DND-41 (cell line): ENCODE results near the gene DNAH8.

Experiments
- ATAC-seq: fragments of 200-7000 bp; cut with Tn5 transposase; 3 replicates; pipeline ENCODE4 v1.9.1; 2021; ENCODE audit warnings: low read depth; ENCODE audit not compliant: insufficient read depth
- DNase-seq: peaks from one replicate; pipeline ENCODE4 v3.0.0-alpha.2; 2020
- H2AFZ ChIP-seq: 2 replicates; pipeline ENCODE4 v1.6.0; 2012; ENCODE audit warnings: low read depth, low read length
- H3K27ac ChIP-seq: 2 replicates; pipeline ENCODE4 v1.5.1; 2012; ENCODE audit warnings: low read length, inconsistent platforms
- H3K27me3 ChIP-seq: fragments of 200-600 bp; sonication (generic); 2 replicates; pipeline ENCODE4 v1.6.0; 2012; ENCODE audit warnings: low read length, mild to moderate bottlenecking, inconsistent platforms; ENCODE audit not compliant: insufficient read depth, poor library complexity
- H3K36me3 ChIP-seq: 2 replicates; pipeline ENCODE4 v1.5.1; 2012; ENCODE audit warnings: low read length, inconsistent platforms; ENCODE audit not compliant: insufficient read depth
- H3K4me1 ChIP-seq: 2 replicates; pipeline ENCODE4 v1.5.1; 2012; ENCODE audit warnings: mild to moderate bottlenecking, low read length; ENCODE audit not compliant: insufficient read depth
- H3K4me2 ChIP-seq: 2 replicates; pipeline ENCODE4 v1.6.0; 2012; ENCODE audit warnings: mild to moderate bottlenecking, moderate library complexity, low read length, inconsistent platforms; ENCODE audit not compliant: insufficient read depth
- H3K4me3 ChIP-seq, 2 experiments: fragments of 200-600 bp in 1 of 2; shearing (Covaris generic) in 1 of 2; 2 replicates each; pipeline ENCODE4 v1.5.1; 2012 to 2016; ENCODE audit warnings: inconsistent platforms in 2 of 2, low read length in 2 of 2, mild to moderate bottlenecking in 2 of 2, low read depth in 1 of 2, moderate library complexity in 1 of 2
- H3K79me2 ChIP-seq: 2 replicates; pipeline ENCODE4 v1.6.0; 2012; ENCODE audit warnings: low read length, inconsistent platforms; ENCODE audit not compliant: insufficient read depth
- H3K9ac ChIP-seq: 2 replicates; pipeline ENCODE4 v1.6.0; 2012; ENCODE audit warnings: low read depth, mild to moderate bottlenecking, inconsistent platforms, low read length, moderate library complexity
- H3K9me3 ChIP-seq: 2 replicates; pipeline ENCODE4 v1.5.1; 2012; ENCODE audit warnings: low read length, moderate library complexity, mild to moderate bottlenecking, inconsistent platforms; ENCODE audit not compliant: insufficient read depth, severe bottlenecking
- H4K20me1 ChIP-seq: 2 replicates; pipeline ENCODE4 v1.6.0; 2012; ENCODE audit warnings: low read length; ENCODE audit not compliant: insufficient read depth
- EZH2 ChIP-seq: IDR thresholded peaks from 3 replicates; pipeline ENCODE4 v1.6.1; 2012; ENCODE audit warnings: borderline replicate concordance, low read depth, mild to moderate bottlenecking, moderate library complexity, low read length, inconsistent platforms; ENCODE audit not compliant: severe bottlenecking
- TF ChIP-seq, protein P1 (sequence below): IDR thresholded peaks from 2 replicates; pipeline ENCODE4 v1.5.1; 2012; ENCODE audit warnings: borderline replicate concordance, low read length, moderate library complexity, mild to moderate bottlenecking; ENCODE audit not compliant: poor library complexity, severe bottlenecking; ENCODE audit errors: extremely low read depth

Gene DNAH8

GRCh38 chr6:38818691-38819090, 103.6 kb downstream of the DNAH8 start:
- no peak for TF ChIP-seq EZH2
- TF ChIP-seq, protein P1, sequence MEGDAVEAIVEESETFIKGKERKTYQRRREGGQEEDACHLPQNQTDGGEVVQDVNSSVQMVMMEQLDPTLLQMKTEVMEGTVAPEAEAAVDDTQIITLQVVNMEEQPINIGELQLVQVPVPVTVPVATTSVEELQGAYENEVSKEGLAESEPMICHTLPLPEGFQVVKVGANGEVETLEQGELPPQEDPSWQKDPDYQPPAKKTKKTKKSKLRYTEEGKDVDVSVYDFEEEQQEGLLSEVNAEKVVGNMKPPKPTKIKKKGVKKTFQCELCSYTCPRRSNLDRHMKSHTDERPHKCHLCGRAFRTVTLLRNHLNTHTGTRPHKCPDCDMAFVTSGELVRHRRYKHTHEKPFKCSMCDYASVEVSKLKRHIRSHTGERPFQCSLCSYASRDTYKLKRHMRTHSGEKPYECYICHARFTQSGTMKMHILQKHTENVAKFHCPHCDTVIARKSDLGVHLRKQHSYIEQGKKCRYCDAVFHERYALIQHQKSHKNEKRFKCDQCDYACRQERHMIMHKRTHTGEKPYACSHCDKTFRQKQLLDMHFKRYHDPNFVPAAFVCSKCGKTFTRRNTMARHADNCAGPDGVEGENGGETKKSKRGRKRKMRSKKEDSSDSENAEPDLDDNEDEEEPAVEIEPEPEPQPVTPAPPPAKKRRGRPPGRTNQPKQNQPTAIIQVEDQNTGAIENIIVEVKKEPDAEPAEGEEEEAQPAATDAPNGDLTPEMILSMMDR, result no peak
- Histone ChIP-seq H2AFZ (no peak overlapping the region), H3K27ac (no peak overlapping the region), H3K4me2 (no peak overlapping the region), H3K4me3 (no peak overlapping the region), H3K9me3 (no peaks in the 10 kb centered on the region), H3K9ac (no peak overlapping the region), H4K20me1 (no peaks in the 10 kb centered on the region), H3K4me1 (no peaks in the 10 kb centered on the region), H3K36me3 (no peaks in the 10 kb centered on the region), H3K79me2 (no peaks in the 10 kb centered on the region), H3K27me3 (peaks cover 17% of the 10 kb centered on the region)
- no peak for DNase-seq
- ATAC-seq, result no peak

- no peak overlapping the region for H3K4me3 ChIP-seq
- DNase-seq (no peak), ATAC-seq (no peak)
- H4K20me1 ChIP-seq, result no peaks in the 10 kb centered on the region
- no peaks in the 10 kb centered on the region for H3K79me2 ChIP-seq
- H3K4me2 ChIP-seq, result no peak overlapping the region
- H3K27ac ChIP-seq, result no peak overlapping the region
- no peak overlapping the region for H3K9ac ChIP-seq
- no peaks in the 10 kb centered on the region for H3K4me1 ChIP-seq
- TF ChIP-seq EZH2, result no peak
- TF ChIP-seq, protein P1, result no peak
- H3K9me3 ChIP-seq, result no peaks in the 10 kb centered on the region
- no peaks in the 10 kb centered on the region for H3K36me3 ChIP-seq
- peaks cover 13% of the 10 kb centered on the region for H3K27me3 ChIP-seq
- H2AFZ ChIP-seq, result no peak overlapping the region
Observed at GRCh38 chr6:38822963-38823362, 107.9 kb downstream of the DNAH8 start.

DNA sequence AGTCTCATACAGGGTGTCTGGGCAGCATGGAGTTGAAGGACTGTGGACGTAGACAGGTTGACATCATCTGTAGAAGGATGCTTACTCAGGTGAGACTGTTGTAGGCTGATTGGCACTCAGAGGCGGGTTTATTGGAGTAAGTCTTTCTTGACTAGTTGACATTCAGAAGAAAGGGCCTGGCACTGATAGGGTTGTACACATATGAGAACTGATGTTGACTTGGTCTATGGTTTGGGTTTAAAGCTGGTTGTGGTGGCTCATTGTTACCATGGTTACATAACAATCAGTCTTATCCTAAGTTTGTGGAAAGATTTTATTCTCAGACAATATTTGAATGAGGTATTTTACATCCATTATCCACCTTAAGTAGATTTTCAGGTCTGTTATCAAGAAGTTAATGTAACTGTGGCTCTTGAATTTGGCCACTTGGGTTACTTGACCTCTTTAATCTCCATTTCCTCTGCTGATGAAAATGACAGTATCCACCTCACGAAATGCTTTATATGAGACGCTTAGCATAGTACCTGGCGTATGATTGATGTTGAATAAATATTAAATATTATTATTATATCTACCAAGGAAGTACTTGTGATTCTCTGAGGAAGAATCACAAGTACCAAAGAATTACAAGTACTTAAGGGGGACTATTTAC, 109.3 kb downstream of the DNAH8 start:
- DNase-seq, result no peak
- no peak overlapping the region for H3K4me3 ChIP-seq
- no peaks in the 10 kb centered on the region for H3K4me1 ChIP-seq
- H3K9ac ChIP-seq, result no peak overlapping the region
- H3K4me2 ChIP-seq, result no peak overlapping the region
- H3K27me3 ChIP-seq, result peaks cover 6% of the 10 kb centered on the region
- no peak overlapping the region for H3K27ac ChIP-seq
- H3K9me3 ChIP-seq, result no peaks in the 10 kb centered on the region
- H3K36me3 ChIP-seq, result no peaks in the 10 kb centered on the region
- H4K20me1 ChIP-seq, result no peaks in the 10 kb centered on the region
- no peaks in the 10 kb centered on the region for H3K79me2 ChIP-seq
- no peak overlapping the region for H2AFZ ChIP-seq
- ATAC-seq, result no peak
- TF ChIP-seq, protein P1, result no peak
- no peak for TF ChIP-seq EZH2
